GM18526 (cell line): ENCODE measurements around the gene AKR1A1.
A peak's percentile ranks its signal among the peaks of the same experiment; 100 is the strongest.

Experiments
- POLR2A ChIP-seq: IDR thresholded peaks from 3 replicates; pipeline ENCODE4 v1.6.1; 2011; ENCODE audit not compliant: insufficient read length; ENCODE audit errors: extremely low read depth

AKR1A1 gene

GRCh38 chr1:45550401-45551351, at the start of gene AKR1A1:
Gene AKR1A1 (plus strand): TSS chr1:45550826. CDS start chr1:45561795, 10,969 bp downstream.
- peak; percentile 88 for TF ChIP-seq POLR2A

GRCh38 chr1:45501505-45501859, 49.1 kb upstream of the AKR1A1 start:
- no peak for TF ChIP-seq POLR2A

GRCh38 chr1:45503462-45504360, 46.9 kb upstream of the AKR1A1 start:
- TF ChIP-seq POLR2A: no peak

GRCh38 chr1:45507195-45507594, 43.4 kb upstream of the AKR1A1 start:
- no peak for TF ChIP-seq POLR2A

- TF ChIP-seq POLR2A: no peak
These were observed 42.7 kb upstream of the AKR1A1 start for GRCh38 chr1:45507893-45508292.

- TF ChIP-seq POLR2A: no peak
These were observed 42.1 kb upstream of the AKR1A1 start for GRCh38 chr1:45508295-45509151.

- no peak for TF ChIP-seq POLR2A
These were observed 40.3 kb upstream of the AKR1A1 start for GRCh38 chr1:45510036-45510971.

- no peak for TF ChIP-seq POLR2A
These were observed 39.6 kb upstream of the AKR1A1 start for GRCh38 chr1:45510972-45511527.

GRCh38 chr1:45512641-45513054, 38.0 kb upstream of the AKR1A1 start:
- no peak for TF ChIP-seq POLR2A

- no peak for TF ChIP-seq POLR2A
These were observed 34.6 kb upstream of the AKR1A1 start for GRCh38 chr1:45516036-45516435.

GRCh38 chr1:45516465-45516864, 34.2 kb upstream of the AKR1A1 start:
- no peak for TF ChIP-seq POLR2A

GRCh38 chr1:45518910-45519309, 31.7 kb upstream of the AKR1A1 start:
- TF ChIP-seq POLR2A: no peak
